ENCODE results near the gene CIAO3. TPM values are rescaled to one million over a fixed set of nuclear protein-coding genes. Genes with fewer than 3 reads are reported as not detected.
A peak's percentile ranks its signal among the peaks of the same experiment; 100 is the strongest.

CIAO3 gene
- polyA plus RNA-seq, 3 donors, result 8.6 to 41.1 (median 11.8) TPM

DNA sequence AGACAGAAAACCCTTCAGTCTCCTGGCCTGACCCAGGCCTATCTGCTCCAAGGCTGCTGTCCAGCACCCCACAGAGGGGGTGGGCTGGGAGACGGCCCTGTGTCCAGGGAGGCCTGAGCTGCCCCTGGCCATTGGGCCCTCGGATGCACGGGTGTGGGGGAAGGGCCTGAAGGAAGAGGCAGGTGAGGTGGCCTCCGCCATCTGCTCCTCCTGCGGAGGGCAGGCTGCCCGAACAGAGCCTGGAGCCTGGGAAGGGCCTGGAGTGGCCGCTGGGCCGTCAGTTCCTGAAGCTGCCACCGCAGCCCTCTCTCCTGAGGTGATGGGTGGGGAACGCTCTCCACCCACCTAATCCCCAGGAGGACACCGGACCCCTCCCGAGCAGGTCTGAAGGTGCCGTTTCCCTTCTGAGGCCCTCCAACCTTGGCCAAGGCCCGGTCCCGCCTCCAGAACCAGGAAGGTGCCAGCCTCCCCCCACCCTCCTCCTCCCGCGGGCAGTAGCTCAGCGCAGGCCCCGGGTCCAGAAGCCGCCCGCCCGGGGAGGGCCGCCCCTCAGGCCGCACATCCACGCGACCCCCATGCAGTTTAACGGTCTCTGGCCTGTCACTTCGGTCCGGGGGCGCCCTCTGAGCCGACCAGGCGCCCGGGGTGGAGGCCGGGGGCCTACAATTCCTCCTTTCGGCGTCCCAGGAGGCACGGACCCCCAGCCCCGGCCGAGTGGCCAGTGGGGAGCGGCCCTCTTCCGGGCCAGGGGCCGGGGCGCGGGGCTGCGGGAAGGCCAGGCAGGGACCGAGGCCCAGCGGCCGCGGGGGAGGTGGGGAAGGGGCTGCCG lies 36.0 kb downstream of the CIAO3 start:
- H3K27me3 ChIP-seq (ENCODE audit: control insufficient read depth in 2 of 2, insufficient read depth in 2 of 2, low read length in 2 of 2), result peaks cover 10 to 84% of the 10 kb centered on the region in 2 donors
- H3K27ac Mint-ChIP-seq, result no peak overlapping the region

DNA sequence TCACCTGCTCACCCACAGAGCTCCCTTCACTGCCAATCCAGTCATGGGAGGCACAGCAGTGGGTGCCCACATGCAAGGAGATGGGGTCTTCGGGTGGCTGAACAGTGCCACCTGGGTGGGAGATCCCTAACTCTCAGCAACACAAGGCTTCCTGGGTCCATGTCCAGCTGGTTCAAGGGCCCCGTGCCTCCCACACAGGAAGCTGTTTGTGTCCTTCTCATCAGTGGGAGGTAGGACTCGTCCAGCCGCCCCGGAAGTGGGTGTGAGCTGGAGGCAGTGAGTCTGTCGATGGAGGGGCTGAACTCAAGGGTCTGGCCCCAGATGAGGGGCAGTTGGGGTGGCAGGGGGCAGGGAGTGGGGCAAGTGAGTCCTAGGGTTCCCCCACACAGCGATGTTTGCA lies 36.8 kb downstream of the CIAO3 start:
- Mint-ChIP-seq H3K27me3 (ENCODE audit: low read depth in 3 of 3) (peaks cover 66 to 89% (median 83%) of the 10 kb centered on the region in 3 donors), H3K27ac (no peak overlapping the region)

More for the DNA sequence above, 36.0 kb downstream of the CIAO3 start:
- peaks cover 0 to 4% of the 10 kb centered on the region in 2 donors for H3K9me3 ChIP-seq (replicated peaks in 1 of 2; ENCODE audit: control insufficient read depth in 1 of 2, insufficient read depth in 1 of 2, low read length in 2 of 2)
- no peaks in the 10 kb centered on the region for H3K79me2 ChIP-seq (ENCODE audit: insufficient read depth, low read length)
- no peak overlapping the region for H3K9ac ChIP-seq (ENCODE audit: insufficient read depth, low read length, poor library complexity, severe bottlenecking)
- DNase-seq, result no peak
- H2AFZ ChIP-seq (ENCODE audit: insufficient read depth, low read depth, low read length, poor library complexity, severe bottlenecking), result no peak overlapping the region
- Mint-ChIP-seq H3K27me3 (ENCODE audit: low read depth in 3 of 3) (peaks cover 69 to 89% (median 82%) of the 10 kb centered on the region in 3 donors), H3K9me3 (peaks cover 0 to 8% (median 0%) of the 10 kb centered on the region in 7 donors), H3K4me3 (peak overlapping the region in 1 of 2 donors; percentile 76), H3K36me3 (no peaks in the 10 kb centered on the region), H3K4me1 (no peaks in the 10 kb centered on the region)
- no peaks in the 10 kb centered on the region for H3K36me3 ChIP-seq (replicated peaks in 1 of 2; ENCODE audit: control insufficient read depth in 1 of 2, insufficient read depth in 2 of 2, low read length in 2 of 2)
- no peak overlapping the region for H3K4me3 ChIP-seq (replicated peaks in 1 of 3; ENCODE audit: low read depth in 2 of 3, low read length in 3 of 3)
- no peaks in the 10 kb centered on the region for H4K20me1 ChIP-seq (ENCODE audit: insufficient read depth, low read length)
- no peaks in the 10 kb centered on the region for H3K4me1 ChIP-seq (ENCODE audit: control insufficient read depth in 1 of 2, insufficient read depth in 2 of 2, low read length in 2 of 2)
- H3K27ac ChIP-seq (ENCODE audit: low read depth in 1 of 2, low read length in 2 of 2), result no peak overlapping the region
- intact Hi-C loops (cut with micrococcal nuclease), result no loop called here
- 18% methylated on average over 33 of the region's 50 CpGs for WGBS (ENCODE audit: insufficient coverage)
- H3K4me2 ChIP-seq (replicated peaks; ENCODE audit: extremely low read depth, low read length, poor library complexity, severe bottlenecking), result no peak overlapping the region
- TF ChIP-seq, protein P1, sequence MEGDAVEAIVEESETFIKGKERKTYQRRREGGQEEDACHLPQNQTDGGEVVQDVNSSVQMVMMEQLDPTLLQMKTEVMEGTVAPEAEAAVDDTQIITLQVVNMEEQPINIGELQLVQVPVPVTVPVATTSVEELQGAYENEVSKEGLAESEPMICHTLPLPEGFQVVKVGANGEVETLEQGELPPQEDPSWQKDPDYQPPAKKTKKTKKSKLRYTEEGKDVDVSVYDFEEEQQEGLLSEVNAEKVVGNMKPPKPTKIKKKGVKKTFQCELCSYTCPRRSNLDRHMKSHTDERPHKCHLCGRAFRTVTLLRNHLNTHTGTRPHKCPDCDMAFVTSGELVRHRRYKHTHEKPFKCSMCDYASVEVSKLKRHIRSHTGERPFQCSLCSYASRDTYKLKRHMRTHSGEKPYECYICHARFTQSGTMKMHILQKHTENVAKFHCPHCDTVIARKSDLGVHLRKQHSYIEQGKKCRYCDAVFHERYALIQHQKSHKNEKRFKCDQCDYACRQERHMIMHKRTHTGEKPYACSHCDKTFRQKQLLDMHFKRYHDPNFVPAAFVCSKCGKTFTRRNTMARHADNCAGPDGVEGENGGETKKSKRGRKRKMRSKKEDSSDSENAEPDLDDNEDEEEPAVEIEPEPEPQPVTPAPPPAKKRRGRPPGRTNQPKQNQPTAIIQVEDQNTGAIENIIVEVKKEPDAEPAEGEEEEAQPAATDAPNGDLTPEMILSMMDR (IDR thresholded peaks at IDR 0.05), result no peak

More for the DNA sequence above, 36.8 kb downstream of the CIAO3 start:
- WGBS (ENCODE audit: insufficient coverage), result 86% methylated on average over 1 of the region's 7 CpGs
- Histone ChIP-seq H3K4me2 (replicated peaks; ENCODE audit: extremely low read depth, low read length, poor library complexity, severe bottlenecking) (no peak overlapping the region), H2AFZ (ENCODE audit: insufficient read depth, low read depth, low read length, poor library complexity, severe bottlenecking) (no peak overlapping the region), H3K9ac (ENCODE audit: insufficient read depth, low read length, poor library complexity, severe bottlenecking) (no peak overlapping the region), H3K36me3 (replicated peaks in 1 of 2; ENCODE audit: control insufficient read depth in 1 of 2, insufficient read depth in 2 of 2, low read length in 2 of 2) (no peaks in the 10 kb centered on the region), H4K20me1 (ENCODE audit: insufficient read depth, low read length) (no peaks in the 10 kb centered on the region), H3K79me2 (ENCODE audit: insufficient read depth, low read length) (no peaks in the 10 kb centered on the region), H3K27ac (ENCODE audit: low read depth in 1 of 2, low read length in 2 of 2) (no peak overlapping the region), H3K9me3 (replicated peaks in 1 of 2; ENCODE audit: control insufficient read depth in 1 of 2, insufficient read depth in 1 of 2, low read length in 2 of 2) (peaks cover 0 to 4% of the 10 kb centered on the region in 2 donors), H3K4me3 (replicated peaks in 1 of 3; ENCODE audit: low read depth in 2 of 3, low read length in 3 of 3) (no peak overlapping the region), H3K4me1 (ENCODE audit: control insufficient read depth in 1 of 2, insufficient read depth in 2 of 2, low read length in 2 of 2) (no peaks in the 10 kb centered on the region), H3K27me3 (ENCODE audit: control insufficient read depth in 2 of 2, insufficient read depth in 2 of 2, low read length in 2 of 2) (peaks cover 10 to 83% of the 10 kb centered on the region in 2 donors)
- H3K36me3 Mint-ChIP-seq, result no peaks in the 10 kb centered on the region
- TF ChIP-seq, protein P1 (IDR thresholded peaks at IDR 0.05), result no peak
- H3K9me3 Mint-ChIP-seq, result peaks cover 0 to 8% (median 0%) of the 10 kb centered on the region in 7 donors
- no peak for DNase-seq
- H3K4me3 Mint-ChIP-seq, result peak overlapping the region in 1 of 2 donors; percentile 76
- intact Hi-C loops (cut with micrococcal nuclease), result no loop called here
- H3K4me1 Mint-ChIP-seq, result no peaks in the 10 kb centered on the region

Data from CD14-positive monocyte (primary cell).